Endothelial cell of umbilical vein (primary cell): Measurements from ENCODE around the gene TBX4. TPM values are rescaled to one million over a fixed set of nuclear protein-coding genes. Genes with fewer than 3 reads are reported as not detected.

ENCODE experiments used
- BruUV-seq: library from RNA; stranded (reverse); fragments of 400-500 nt; replicated peaks from 2 replicates; lab custom pipeline; 2021; lab: Mats Ljungman, UMichigan
- CTCF ChIA-PET: fragments of 300-600, 350-600 bp; sonication (Branson Sonifier 250); formaldehyde crosslinking; loops from one replicate; lab custom pipeline; 2021; ENCODE audit warnings: antibody characterized with exemption, inconsistent platforms; lab: Charles Lee
- POLR2A ChIA-PET: fragments of 300-600, 350-600 bp; sonication (Branson Sonifier 250); formaldehyde crosslinking; loops from one replicate; lab custom pipeline; 2021; ENCODE audit warnings: antibody characterized with exemption, inconsistent platforms; lab: Charles Lee
- DNase-seq: peaks from one replicate; pipeline ENCODE4 v3.0.0-alpha.2; 2011; ENCODE audit warnings: low read depth, low spot score
- FAIRE-seq: peaks from 2 replicates; lab custom pipeline; 2011; peaks lifted over from hg19 to GRCh38; lab: Jason Lieb, UNC
- H2AFZ ChIP-seq: 2 replicates; pipeline ENCODE4 v1.6.0; 2012; ENCODE audit warnings: low read depth, low read length, control low read depth, inconsistent platforms
- H3K27ac ChIP-seq: 2 replicates; pipeline ENCODE4 v1.5.1; 2011; ENCODE audit warnings: low read depth, mild to moderate bottlenecking, control low read depth, low read length, moderate library complexity; ENCODE audit not compliant: insufficient read depth
- H3K27me3 ChIP-seq, 2 experiments: 2 replicates each; pipeline versions ENCODE4 v1.6.0 to v1.6.1; 2011; ENCODE audit warnings: low read length in 2 of 2, mixed read lengths in 1 of 2; ENCODE audit not compliant: control insufficient read depth in 2 of 2, insufficient read depth in 2 of 2
- H3K36me3 ChIP-seq, 2 experiments: 2 replicates in 1 of 2; 3 replicates in 1 of 2; pipeline ENCODE4 v1.5.1; 2011; ENCODE audit warnings: low read length in 2 of 2, mild to moderate bottlenecking in 1 of 2, moderate library complexity in 1 of 2; ENCODE audit not compliant: control insufficient read depth in 2 of 2, insufficient read depth in 2 of 2; ENCODE audit errors: extremely low read depth in 1 of 2
- H3K4me1 ChIP-seq: 3 replicates; pipeline ENCODE4 v1.5.1; 2011; ENCODE audit warnings: mild to moderate bottlenecking, low read length; ENCODE audit not compliant: control insufficient read depth, insufficient read depth; ENCODE audit errors: extremely low read depth
- H3K4me2 ChIP-seq: 2 replicates; pipeline ENCODE4 v1.6.1; 2011; ENCODE audit warnings: low read length, control low read depth, mixed read lengths; ENCODE audit not compliant: insufficient read depth
- H3K4me3 ChIP-seq, 3 experiments: fragments of 200-600 bp in 1 of 3; sonication (generic), shearing (Covaris generic) in 1 of 3; replicated peaks in 1 of 3; 2 replicates each; pipeline ENCODE4 v1.5.1; 2011 to 2016; ENCODE audit warnings: control low read depth in 3 of 3, low read length in 3 of 3, mild to moderate bottlenecking in 2 of 3, inconsistent platforms in 1 of 3, low read depth in 1 of 3, moderate library complexity in 1 of 3; ENCODE audit not compliant: insufficient read depth in 1 of 3
- H3K79me2 ChIP-seq: 2 replicates; pipeline ENCODE4 v1.6.0; 2012; ENCODE audit warnings: low read length, inconsistent platforms; ENCODE audit not compliant: control insufficient read depth, insufficient read depth
- H3K9ac ChIP-seq: replicated peaks from 2 replicates; pipeline ENCODE3; 2011; ENCODE audit warnings: low read length, control low read depth; ENCODE audit not compliant: insufficient read depth; ENCODE audit errors: extremely low read depth
- H3K9me1 ChIP-seq: replicated peaks from 3 replicates; pipeline ENCODE4 v1.6.0; 2011; ENCODE audit warnings: mild to moderate bottlenecking, low read length; ENCODE audit not compliant: control insufficient read depth, insufficient read depth; ENCODE audit errors: extremely low read depth
- H3K9me3 ChIP-seq: replicated peaks from 2 replicates; pipeline ENCODE4 v1.5.1; 2012; ENCODE audit warnings: low read length, inconsistent platforms; ENCODE audit not compliant: control insufficient read depth, insufficient read depth
- H4K20me1 ChIP-seq: replicated peaks from 2 replicates; pipeline ENCODE3; 2011; ENCODE audit warnings: mild to moderate bottlenecking, low read length; ENCODE audit not compliant: control insufficient read depth, insufficient read depth; ENCODE audit errors: extremely low read depth
- EZH2 ChIP-seq: IDR thresholded peaks from 2 replicates; pipeline ENCODE4 v1.6.1; 2012; ENCODE audit warnings: borderline replicate concordance, low read depth, mild to moderate bottlenecking, moderate library complexity, low read length, inconsistent platforms; ENCODE audit not compliant: severe bottlenecking
- FOS ChIP-seq: IDR thresholded peaks from 2 replicates; pipeline ENCODE4 v1.6.1; 2011; ENCODE audit warnings: mild to moderate bottlenecking, low read length, moderate library complexity, borderline replicate concordance; ENCODE audit not compliant: insufficient read depth
- GATA2 ChIP-seq: IDR thresholded peaks from 2 replicates; pipeline ENCODE4 v1.7.0; 2011; ENCODE audit warnings: low read depth, mild to moderate bottlenecking, moderate library complexity, mixed read lengths, low read length; ENCODE audit not compliant: insufficient read length, insufficient read depth
- JUN ChIP-seq: IDR thresholded peaks from 2 replicates; pipeline ENCODE4 v1.6.1; 2011; ENCODE audit warnings: borderline replicate concordance, low read depth; ENCODE audit not compliant: insufficient read length, insufficient read depth
- MYC ChIP-seq: IDR thresholded peaks from one replicate; pipeline ENCODE4 v1.6.1; 2011; ENCODE audit warnings: mild to moderate bottlenecking, low read depth, low read length
- POLR2A ChIP-seq: IDR thresholded peaks from 2 replicates; pipeline ENCODE4 v1.6.1; 2012; ENCODE audit warnings: low read depth, mild to moderate bottlenecking, control low read depth, low read length
- POLR2AphosphoS5 ChIP-seq: IDR thresholded peaks from 2 replicates; pipeline ENCODE4 v1.6.1; 2012; ENCODE audit warnings: low read depth, mild to moderate bottlenecking, control low read depth, low read length, moderate library complexity; ENCODE audit not compliant: insufficient read depth
- dilution Hi-C: fragments of 300-500 bp; cut with MboI; formaldehyde crosslinking; loops from one replicate; pipeline ENCODE4 v1.15.0; 2019; ENCODE audit warnings: low sequenced_read_pairs; ENCODE audit not compliant: extremely low pct_ligation_motif_present
- intact Hi-C: fragments of 100-400 bp; cut with micrococcal nuclease; formaldehyde crosslinking; loops from one replicate; pipeline ENCODE4 v1.10.0; 2022
- polyA plus RNA-seq, 4 experiments: library from polyadenylated mRNA; depleted of rRNA in 3 of 4; stranded (reverse) in 3 of 4; unstranded in 1 of 4; fragments of >200 nt; gene quantifications; 2 replicates each; pipeline versions ENCODE4 v1.2.1 to v1.2.3, GENCODE V29; 2011 to 2012; ENCODE audit warnings: missing spikeins in 1 of 4
- total RNA-seq: library from RNA; stranded (reverse); gene quantifications from 2 replicates; pipeline ENCODE4 v1.2.3, GENCODE V29; 2021
- TF ChIP-seq, protein P1 (sequence below): IDR thresholded peaks from 2 replicates; pipeline ENCODE4 v1.6.1; 2011; ENCODE audit not compliant: insufficient read depth, insufficient read length
- TF ChIP-seq, protein P2 (sequence below), 2 donors: IDR thresholded peaks; 1 replicate in 1 of 2; 2 replicates in 1 of 2; pipeline ENCODE4 v1.5.1; 2011; ENCODE audit warnings: low read length in 2 of 2, mild to moderate bottlenecking in 2 of 2, moderate library complexity in 2 of 2, control low read depth in 1 of 2, inconsistent platforms in 1 of 2, low read depth in 1 of 2; ENCODE audit not compliant: insufficient read depth in 1 of 2; ENCODE audit errors: extremely low read depth in 1 of 2

Gene TBX4
- total and polyA plus RNA-seq, 2 donors (not counting 3 experiments of a cell fraction or from before 2014, with no cell fraction given) = not detected

DNA sequence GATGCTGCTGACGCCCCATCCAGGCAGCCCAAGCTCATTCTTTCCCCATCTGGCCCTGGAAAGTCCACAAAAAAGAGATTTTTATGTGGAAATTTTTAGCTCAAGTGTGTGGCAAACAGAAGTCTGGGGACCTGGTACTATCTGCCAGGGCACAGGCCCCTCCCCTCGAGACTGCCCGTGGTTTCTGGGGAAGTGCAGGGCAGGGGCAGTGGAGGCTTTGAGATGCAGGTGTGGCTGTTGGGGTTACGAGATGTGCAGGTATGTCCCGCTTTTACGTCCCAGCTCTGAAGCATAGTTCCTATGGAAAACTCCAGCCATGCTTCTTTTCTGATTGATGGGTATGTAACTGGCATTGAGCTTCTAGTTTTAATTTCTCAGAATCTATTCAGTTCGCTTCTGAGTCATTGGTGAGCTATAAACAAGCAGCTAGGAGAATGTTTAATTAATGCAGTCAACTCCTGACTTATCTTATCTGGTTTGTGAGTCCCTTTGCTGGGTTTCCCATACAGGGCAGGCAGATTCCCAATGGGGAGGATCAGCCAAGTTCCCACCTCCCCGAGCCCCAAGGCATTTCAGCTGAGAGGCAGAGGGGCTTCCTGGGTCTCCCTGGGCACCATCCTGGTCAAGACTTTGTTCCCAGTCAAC, 16.2 kb downstream of the TBX4 start:
- intact Hi-C loops (no loop called here), dilution Hi-C loops (no loop called here)
- no TSS peak for BruUV-seq
- H2AFZ ChIP-seq = no peak overlapping the region
- H3K4me1 ChIP-seq = no peaks in the 10 kb centered on the region
- FAIRE-seq (no peak), DNase-seq (no peak)
- no peaks in the 10 kb centered on the region for H4K20me1 ChIP-seq
- H3K9me1 ChIP-seq = no peaks in the 10 kb centered on the region
- ChIA-PET POLR2A (no interaction called here), CTCF (interaction anchor here (0.6 to 2.2 kb wide), 8 partner anchors 18 to 1521 kb away, joined by 3 to 7 read pairs (median 4); no protein-coding TSS in a partner anchor)
- no peaks in the 10 kb centered on the region for H3K36me3 ChIP-seq
- no peak overlapping the region for H3K4me3 ChIP-seq
- no peak overlapping the region for H3K9ac ChIP-seq
- no peak overlapping the region for H3K4me2 ChIP-seq
- H3K9me3 ChIP-seq = no peaks in the 10 kb centered on the region
- no peaks in the 10 kb centered on the region for H3K79me2 ChIP-seq
- H3K27ac ChIP-seq = no peak overlapping the region
- H3K27me3 ChIP-seq = peaks cover 5 to 23% of the 10 kb centered on the region in 2 experiments
- TF ChIP-seq JUN (no peak), GATA2 (no peak), FOS (no peak), EZH2 (no peak), MYC (no peak), POLR2AphosphoS5 (no peak), POLR2A (no peak)
- TF ChIP-seq, protein P1, sequence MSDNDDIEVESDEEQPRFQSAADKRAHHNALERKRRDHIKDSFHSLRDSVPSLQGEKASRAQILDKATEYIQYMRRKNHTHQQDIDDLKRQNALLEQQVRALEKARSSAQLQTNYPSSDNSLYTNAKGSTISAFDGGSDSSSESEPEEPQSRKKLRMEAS = no peak
- TF ChIP-seq, protein P2, sequence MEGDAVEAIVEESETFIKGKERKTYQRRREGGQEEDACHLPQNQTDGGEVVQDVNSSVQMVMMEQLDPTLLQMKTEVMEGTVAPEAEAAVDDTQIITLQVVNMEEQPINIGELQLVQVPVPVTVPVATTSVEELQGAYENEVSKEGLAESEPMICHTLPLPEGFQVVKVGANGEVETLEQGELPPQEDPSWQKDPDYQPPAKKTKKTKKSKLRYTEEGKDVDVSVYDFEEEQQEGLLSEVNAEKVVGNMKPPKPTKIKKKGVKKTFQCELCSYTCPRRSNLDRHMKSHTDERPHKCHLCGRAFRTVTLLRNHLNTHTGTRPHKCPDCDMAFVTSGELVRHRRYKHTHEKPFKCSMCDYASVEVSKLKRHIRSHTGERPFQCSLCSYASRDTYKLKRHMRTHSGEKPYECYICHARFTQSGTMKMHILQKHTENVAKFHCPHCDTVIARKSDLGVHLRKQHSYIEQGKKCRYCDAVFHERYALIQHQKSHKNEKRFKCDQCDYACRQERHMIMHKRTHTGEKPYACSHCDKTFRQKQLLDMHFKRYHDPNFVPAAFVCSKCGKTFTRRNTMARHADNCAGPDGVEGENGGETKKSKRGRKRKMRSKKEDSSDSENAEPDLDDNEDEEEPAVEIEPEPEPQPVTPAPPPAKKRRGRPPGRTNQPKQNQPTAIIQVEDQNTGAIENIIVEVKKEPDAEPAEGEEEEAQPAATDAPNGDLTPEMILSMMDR (IDR thresholded peaks at IDR 0.05; ENCODE audit: extremely low read depth in 1 of 2, insufficient read depth in 1 of 2, low read depth in 1 of 2, low read length in 2 of 2) = no peak
